Effector memory CD8-positive, alpha-beta T cell (primary cell): ENCODE measurements around the gene PHAF1.

Source experiments
- ATAC-seq: fragments of 150-1000 bp; cut with Tn5 transposase; replicated peaks from 2 replicates; pipeline ENCODE4 v1.10.0; 2021; ENCODE audit warnings: mild to moderate bottlenecking, moderate library complexity
- DNase-seq, 3 experiments: peaks; one replicate each; pipeline ENCODE4 v3.0.0; 2021
- H3K27ac Mint-ChIP-seq, 2 donors: one replicate each; pipeline ENCODE4 v1.8.0; 2022; ENCODE audit warnings: mild to moderate bottlenecking in 2 of 2, mixed read lengths in 2 of 2, moderate library complexity in 2 of 2
- H3K27me3 Mint-ChIP-seq, 2 donors: one replicate each; pipeline ENCODE4 v1.8.0; 2022; ENCODE audit warnings: mixed read lengths in 2 of 2
- H3K36me3 Mint-ChIP-seq: one replicate; pipeline ENCODE4 v1.8.0; 2022; ENCODE audit warnings: mild to moderate bottlenecking, moderate library complexity, mixed read lengths; ENCODE audit not compliant: insufficient read depth
- H3K4me1 Mint-ChIP-seq, 2 donors: one replicate each; pipeline ENCODE4 v1.8.0; 2022; ENCODE audit warnings: low read depth in 2 of 2, mixed read lengths in 2 of 2
- H3K4me3 Mint-ChIP-seq, 2 donors: one replicate each; pipeline ENCODE4 v1.8.0; 2022; ENCODE audit warnings: mild to moderate bottlenecking in 2 of 2, mixed read lengths in 2 of 2, moderate library complexity in 2 of 2
- H3K9me3 Mint-ChIP-seq, 2 donors: one replicate each; pipeline ENCODE4 v1.8.0; 2022; ENCODE audit warnings: mixed read lengths in 2 of 2

Gene PHAF1

DNA sequence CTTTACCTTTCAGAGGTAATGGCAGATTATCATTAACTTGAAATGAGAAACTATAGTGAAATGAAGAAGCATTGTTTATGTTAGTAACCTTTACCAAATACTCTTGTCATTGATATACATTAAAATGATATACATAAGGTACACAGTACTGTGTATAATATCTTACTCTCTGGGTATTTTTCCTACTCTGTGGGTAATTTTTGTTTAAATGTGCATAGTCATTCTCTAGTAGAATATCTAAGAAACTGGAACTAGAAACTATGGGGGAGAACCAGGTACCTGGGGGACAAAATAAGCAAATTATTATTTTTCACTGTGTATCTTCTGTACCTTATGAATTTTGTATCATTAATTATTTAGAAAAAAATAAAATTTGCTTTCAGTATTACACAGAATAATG is 20.6 kb upstream of the PHAF1 start:
- ATAC-seq (no peak), DNase-seq (no peak)
- Mint-ChIP-seq H3K4me3 (no peak overlapping the region), H3K4me1 (peaks cover 4 to 9% of the 10 kb centered on the region in 2 donors), H3K27ac (peak overlapping the region in 1 of 2 donors; percentile 66), H3K27me3 (no peaks in the 10 kb centered on the region), H3K36me3 (peaks cover 14% of the 10 kb centered on the region), H3K9me3 (no peaks in the 10 kb centered on the region)

DNA sequence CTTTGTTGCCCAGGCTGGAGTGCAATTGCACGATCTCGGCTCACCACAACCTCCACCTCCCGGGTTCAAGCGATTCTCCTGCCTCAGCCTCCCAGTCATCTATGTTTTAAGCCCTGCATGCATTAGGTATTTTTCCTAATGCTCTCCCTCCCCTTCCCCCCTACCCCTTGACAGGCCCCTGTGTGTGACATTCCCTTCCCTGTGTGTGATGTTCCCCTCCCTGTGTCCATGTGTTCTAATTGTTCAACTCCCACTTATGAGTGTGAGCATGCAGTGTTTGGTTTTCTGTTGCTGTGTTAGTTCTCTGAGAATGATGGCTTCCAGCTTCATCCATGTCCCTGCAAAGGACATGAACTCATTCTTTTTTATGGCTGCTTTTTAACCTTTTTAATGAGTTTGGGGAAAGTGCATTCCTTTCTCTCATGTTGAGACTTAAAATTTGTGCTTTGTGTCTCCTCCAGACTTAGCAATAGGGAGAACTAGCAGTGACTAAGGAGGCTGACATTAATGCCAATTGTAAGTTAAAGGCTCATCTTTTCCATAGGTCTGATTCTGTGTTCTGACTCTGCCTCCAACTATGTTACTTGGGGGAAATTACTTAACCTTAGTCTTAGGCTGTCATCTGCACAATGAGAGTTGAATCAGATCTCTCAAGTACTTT is 17.7 kb upstream of the PHAF1 start:
- ATAC-seq: no peak
- no peak for DNase-seq
- no peaks in the 10 kb centered on the region for H3K27me3 Mint-ChIP-seq
- peaks cover 18% of the 10 kb centered on the region for H3K36me3 Mint-ChIP-seq
- peaks cover 4 to 5% of the 10 kb centered on the region in 2 donors for H3K4me1 Mint-ChIP-seq
- H3K27ac Mint-ChIP-seq: no peak overlapping the region
- no peaks in the 10 kb centered on the region for H3K9me3 Mint-ChIP-seq
- H3K4me3 Mint-ChIP-seq: no peak overlapping the region

DNA sequence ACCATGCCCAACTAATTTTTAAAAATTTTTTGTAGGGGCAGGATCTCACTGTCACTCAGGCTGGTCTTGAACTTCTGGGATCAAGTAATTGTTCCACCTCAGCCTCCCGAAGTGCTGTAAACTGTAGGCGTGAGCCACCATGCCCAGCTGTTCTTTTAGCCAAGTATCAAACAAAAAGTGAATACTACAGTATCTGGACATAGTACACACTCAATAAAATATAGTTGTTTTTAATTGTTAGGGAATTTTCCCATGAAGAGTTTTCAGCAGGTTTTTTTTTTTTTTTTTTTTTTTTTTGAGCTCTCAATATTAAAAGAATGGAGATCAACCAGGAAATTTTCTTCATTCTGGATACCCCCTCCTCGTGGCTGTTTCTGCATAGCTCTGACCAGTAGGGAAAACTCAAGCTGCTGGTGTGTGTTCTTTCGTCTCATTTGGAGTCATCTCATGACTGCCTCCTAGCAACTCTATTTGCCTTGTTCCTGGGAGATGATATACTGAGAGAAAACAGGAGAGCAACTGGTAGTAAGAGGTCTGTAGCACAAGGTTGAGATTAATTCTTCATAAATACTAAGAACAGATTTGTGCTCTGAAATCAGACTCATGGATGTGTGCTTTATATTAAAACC is 16.5 kb upstream of the PHAF1 start:
- H3K4me3 Mint-ChIP-seq: no peak overlapping the region
- no peak for DNase-seq
- no peaks in the 10 kb centered on the region for H3K9me3 Mint-ChIP-seq
- no peaks in the 10 kb centered on the region for H3K27me3 Mint-ChIP-seq
- peaks cover 17% of the 10 kb centered on the region for H3K36me3 Mint-ChIP-seq
- peak overlapping the region in 1 of 2 donors; percentile 25 for H3K27ac Mint-ChIP-seq
- no peak for ATAC-seq
- peaks cover 4 to 5% of the 10 kb centered on the region in 2 donors for H3K4me1 Mint-ChIP-seq

DNA sequence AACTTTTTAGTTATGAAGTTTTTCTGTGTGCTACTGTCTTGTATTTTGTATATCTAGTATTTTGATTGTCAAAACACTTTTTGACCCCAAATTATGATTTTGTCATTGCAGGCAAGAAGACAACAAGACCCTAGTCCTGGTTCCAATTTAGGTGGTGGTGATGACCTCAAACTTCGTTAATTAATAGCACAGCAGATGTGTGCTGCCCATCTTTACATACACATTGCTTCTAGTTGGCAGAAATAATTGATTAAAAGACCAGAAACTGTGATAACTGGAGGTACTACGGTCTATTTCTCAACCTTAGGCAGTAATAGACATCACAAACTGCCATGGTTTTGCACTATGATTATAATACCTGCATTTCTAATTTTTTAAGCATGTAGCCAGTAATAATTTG is 11.1 kb upstream of the PHAF1 start:
- DNase-seq (no peak), ATAC-seq (no peak)
- peaks cover 22% of the 10 kb centered on the region for H3K36me3 Mint-ChIP-seq
- no peaks in the 10 kb centered on the region for H3K27me3 Mint-ChIP-seq
- no peak overlapping the region for H3K4me3 Mint-ChIP-seq
- H3K27ac Mint-ChIP-seq: no peak overlapping the region
- no peaks in the 10 kb centered on the region for H3K4me1 Mint-ChIP-seq
- no peaks in the 10 kb centered on the region for H3K9me3 Mint-ChIP-seq

DNA sequence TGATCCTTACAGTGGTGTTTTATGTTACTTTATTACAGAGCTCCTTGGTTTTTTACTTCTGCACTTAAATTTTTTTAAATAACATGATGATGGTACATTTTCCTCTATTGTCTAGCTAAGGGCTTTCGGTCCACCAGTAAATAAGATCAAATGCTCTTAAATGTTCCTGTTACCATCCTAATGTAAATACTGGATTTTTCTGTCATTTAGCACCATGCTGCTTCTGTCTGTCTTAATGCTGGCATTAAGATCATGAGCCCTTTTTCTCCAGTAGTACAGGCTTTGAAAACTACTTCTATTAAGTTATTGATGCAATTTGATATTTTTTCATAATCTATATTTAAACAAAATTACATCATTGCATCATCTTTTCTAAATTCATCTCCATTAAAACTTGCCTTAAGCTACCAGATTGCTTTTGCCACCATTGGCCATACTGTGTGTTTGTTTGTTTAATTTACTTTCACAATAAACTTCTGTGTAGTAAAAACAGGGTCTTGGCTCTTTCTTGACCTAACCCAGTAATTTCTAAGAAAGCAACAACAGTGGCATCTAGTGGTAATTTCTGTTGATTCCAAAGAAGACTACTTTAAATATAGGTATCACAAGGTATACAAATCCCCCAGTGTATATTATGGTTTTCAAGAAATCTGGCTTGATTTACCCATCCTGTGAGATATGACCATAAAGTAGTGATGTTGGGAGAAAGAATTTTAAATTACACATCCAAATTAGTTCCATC is 9.0 kb upstream of the PHAF1 start:
- no peaks in the 10 kb centered on the region for H3K4me1 Mint-ChIP-seq
- no peaks in the 10 kb centered on the region for H3K27me3 Mint-ChIP-seq
- DNase-seq (no peak), ATAC-seq (peak; percentile 33)
- no peak overlapping the region for H3K27ac Mint-ChIP-seq
- H3K9me3 Mint-ChIP-seq: no peaks in the 10 kb centered on the region
- H3K36me3 Mint-ChIP-seq: peaks cover 16% of the 10 kb centered on the region
- no peak overlapping the region for H3K4me3 Mint-ChIP-seq

DNA sequence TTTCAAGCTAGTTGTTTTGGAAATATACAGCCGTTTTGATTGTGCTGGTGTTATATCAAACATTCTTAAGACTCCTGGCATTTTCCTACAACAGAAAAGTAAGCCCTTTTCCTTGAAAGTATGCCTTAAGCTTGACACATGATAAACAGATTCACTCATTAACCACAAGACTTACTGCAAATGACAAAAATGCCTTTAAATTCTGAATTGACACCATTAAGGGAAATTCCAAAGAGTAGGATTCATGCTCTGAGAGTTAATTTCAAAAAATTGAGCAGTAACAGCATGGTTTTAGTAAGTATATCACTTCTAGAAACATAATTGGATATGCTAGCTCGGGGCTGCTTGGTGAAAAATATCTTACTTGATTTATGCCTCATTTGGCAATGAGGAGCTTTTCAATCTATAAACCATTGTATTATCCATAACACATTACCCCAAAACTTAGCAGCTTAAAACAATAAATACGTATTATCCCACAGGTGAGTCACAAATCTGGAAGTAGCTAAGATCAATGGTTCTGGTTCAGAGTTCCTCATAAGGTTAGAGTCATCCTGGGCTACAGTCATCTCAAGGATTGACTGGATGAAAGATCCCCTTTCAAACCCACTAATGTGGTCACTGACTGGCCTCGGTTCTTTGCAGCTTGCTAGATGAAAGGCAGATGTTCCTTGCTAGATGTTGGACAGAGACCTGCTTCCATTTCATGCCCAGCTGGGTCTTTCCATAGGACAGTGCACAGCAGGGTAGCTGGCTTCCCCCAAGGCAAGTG is 8.2 kb upstream of the PHAF1 start:
- no peaks in the 10 kb centered on the region for H3K9me3 Mint-ChIP-seq
- no peak overlapping the region for H3K27ac Mint-ChIP-seq
- no peak for DNase-seq
- H3K27me3 Mint-ChIP-seq: no peaks in the 10 kb centered on the region
- H3K4me3 Mint-ChIP-seq: no peak overlapping the region
- H3K4me1 Mint-ChIP-seq: no peaks in the 10 kb centered on the region
- no peak for ATAC-seq
- peaks cover 16% of the 10 kb centered on the region for H3K36me3 Mint-ChIP-seq

DNA sequence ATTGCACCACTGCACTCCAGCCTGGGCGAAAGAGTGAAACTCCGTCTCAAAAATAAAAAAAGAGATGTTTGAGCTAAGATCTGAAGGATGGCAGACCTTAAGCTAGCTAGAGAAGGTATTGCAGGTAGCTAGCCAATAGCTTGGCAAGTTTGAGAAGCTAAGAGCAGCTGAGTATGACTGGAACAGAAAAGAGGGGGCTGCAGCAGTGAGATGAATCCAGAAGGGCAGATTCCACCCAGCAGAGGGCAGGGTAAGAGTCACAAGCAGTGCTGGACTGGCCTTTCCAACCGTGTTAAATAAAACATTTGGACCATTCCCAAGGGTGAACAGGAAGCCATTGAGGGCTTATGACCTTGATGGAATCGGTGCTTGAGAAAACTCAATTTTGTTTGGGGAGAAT is 5.7 kb upstream of the PHAF1 start:
- no peak overlapping the region for H3K4me3 Mint-ChIP-seq
- H3K4me1 Mint-ChIP-seq: no peaks in the 10 kb centered on the region
- peak overlapping the region in 1 of 2 donors; percentile 53 for H3K27ac Mint-ChIP-seq
- no peak for ATAC-seq
- H3K27me3 Mint-ChIP-seq: no peaks in the 10 kb centered on the region
- peaks cover 15% of the 10 kb centered on the region for H3K36me3 Mint-ChIP-seq
- H3K9me3 Mint-ChIP-seq: no peaks in the 10 kb centered on the region
- no peak for DNase-seq

DNA sequence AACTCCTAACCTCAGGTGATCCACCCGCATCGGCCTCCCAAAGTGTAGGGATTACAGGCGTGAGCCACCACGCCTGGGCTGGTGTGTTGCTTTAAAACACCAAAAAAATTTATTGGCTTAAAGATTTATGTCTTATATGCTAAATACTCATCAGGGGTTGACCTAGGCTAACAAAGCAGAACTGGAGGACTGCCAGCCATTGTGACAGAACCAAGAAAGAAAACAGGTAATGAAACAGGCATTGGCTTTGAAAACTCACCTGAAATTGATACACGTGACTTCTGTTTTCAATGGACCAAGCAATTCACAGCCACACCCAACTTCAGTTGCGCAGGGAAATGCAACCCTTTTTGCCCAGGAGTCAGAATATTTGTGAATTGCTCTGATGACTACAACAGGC is 4.9 kb upstream of the PHAF1 start:
- ATAC-seq: no peak
- H3K27me3 Mint-ChIP-seq: no peaks in the 10 kb centered on the region
- H3K36me3 Mint-ChIP-seq: peaks cover 13% of the 10 kb centered on the region
- peak overlapping the region in 1 of 2 donors; percentile 53 for H3K27ac Mint-ChIP-seq
- no peak for DNase-seq
- H3K4me3 Mint-ChIP-seq: no peak overlapping the region
- H3K4me1 Mint-ChIP-seq: peaks cover 3% of the 10 kb centered on the region in 2 donors
- no peaks in the 10 kb centered on the region for H3K9me3 Mint-ChIP-seq

DNA sequence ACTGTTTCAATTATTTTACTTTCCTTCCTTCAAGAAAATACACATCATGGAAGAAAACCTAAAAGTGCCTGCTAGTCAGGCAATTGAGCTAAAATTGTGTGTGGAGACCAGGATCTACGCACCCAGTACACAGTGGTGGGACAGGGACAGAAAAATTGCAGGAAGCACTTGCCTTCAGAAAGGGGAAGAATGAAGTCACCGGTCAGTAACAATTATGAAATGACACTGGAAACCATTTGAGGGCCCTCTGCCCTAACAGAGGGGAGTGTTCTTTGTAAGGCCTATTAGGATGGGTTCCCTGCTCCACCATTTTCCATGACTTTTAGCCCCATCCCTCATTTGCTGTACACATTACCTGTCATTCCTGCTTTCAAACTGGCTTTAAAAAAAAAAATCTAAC is 4.5 kb upstream of the PHAF1 start:
- Mint-ChIP-seq H3K9me3 (no peaks in the 10 kb centered on the region), H3K4me3 (no peak overlapping the region), H3K36me3 (peaks cover 11% of the 10 kb centered on the region), H3K27me3 (no peaks in the 10 kb centered on the region), H3K27ac (no peak overlapping the region), H3K4me1 (peaks cover 4 to 5% of the 10 kb centered on the region in 2 donors)
- no peak for ATAC-seq
- no peak for DNase-seq

DNA sequence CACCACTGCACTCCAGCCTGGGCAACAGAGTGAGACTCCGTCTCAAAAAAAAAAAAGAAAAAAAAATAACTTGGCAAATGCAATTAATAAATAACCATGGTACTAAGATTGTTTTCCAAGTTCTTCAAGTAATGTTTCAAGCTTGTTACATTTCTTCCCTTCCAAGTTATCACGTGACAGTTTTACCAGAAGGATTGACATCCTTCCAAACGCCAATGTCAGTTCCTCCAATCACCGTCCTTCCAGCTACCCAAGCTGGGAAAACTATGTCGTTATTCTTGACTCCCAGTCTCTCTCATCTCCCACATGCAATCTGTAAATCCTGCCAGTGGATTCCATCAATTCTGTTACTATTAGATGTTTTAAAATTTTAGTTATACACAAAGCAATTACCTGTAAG is 3.9 kb upstream of the PHAF1 start:
- Mint-ChIP-seq H3K27me3 (no peaks in the 10 kb centered on the region), H3K36me3 (peaks cover 13% of the 10 kb centered on the region), H3K27ac (no peak overlapping the region), H3K4me1 (peaks cover 9 to 11% of the 10 kb centered on the region in 2 donors), H3K9me3 (no peaks in the 10 kb centered on the region), H3K4me3 (no peak overlapping the region)
- DNase-seq (no peak), ATAC-seq (no peak)

DNA sequence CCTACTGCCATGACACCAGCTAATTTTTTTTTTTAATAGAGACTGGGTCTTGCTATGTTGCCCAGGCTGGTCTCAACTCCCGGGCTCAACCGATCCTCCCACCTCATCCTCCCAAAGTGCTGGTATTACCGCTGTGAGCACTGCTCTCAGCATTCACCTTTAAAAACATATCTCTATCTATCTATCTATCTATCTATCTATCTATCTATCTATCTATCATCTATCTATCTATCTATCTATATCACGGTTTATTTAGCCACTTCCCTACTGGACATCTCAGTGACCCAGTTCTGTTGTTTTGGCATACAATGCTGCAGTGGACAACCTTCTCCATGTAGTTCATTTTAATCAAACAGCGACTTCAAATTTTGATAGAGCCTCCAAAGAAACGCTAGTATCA is 1.3 kb upstream of the PHAF1 start:
- H3K27me3 Mint-ChIP-seq: no peaks in the 10 kb centered on the region
- no peak for ATAC-seq
- no peak for DNase-seq
- H3K27ac Mint-ChIP-seq: no peak overlapping the region
- peaks cover 24 to 28% of the 10 kb centered on the region in 2 donors for H3K4me1 Mint-ChIP-seq
- peaks cover 20% of the 10 kb centered on the region for H3K36me3 Mint-ChIP-seq
- H3K4me3 Mint-ChIP-seq: peak overlapping the region in 1 of 2 donors; percentile 95
- no peaks in the 10 kb centered on the region for H3K9me3 Mint-ChIP-seq

DNA sequence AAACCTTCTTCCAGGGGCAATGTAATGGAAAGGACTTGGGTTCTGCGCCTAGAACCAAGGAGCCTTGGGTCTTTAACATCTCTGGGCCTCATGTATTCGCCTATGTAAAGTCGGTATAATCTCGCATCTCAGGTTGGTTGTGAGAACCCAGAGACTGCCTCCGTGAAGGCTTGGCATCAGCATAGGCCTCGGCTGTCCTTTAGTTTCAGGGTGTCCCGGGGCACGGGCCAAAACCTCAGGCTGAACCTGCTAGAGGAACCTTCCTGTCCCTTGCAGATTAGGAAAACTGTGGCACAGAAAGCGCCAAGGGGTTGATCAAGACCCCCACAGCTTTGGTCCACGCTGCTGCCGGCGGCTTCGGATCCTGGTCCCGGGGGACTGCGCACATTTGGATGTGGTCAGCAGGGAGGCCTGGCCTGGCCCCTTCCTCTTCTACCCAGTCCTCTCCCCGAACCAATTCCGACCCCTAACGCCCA is 772 bp upstream of the PHAF1 start:
- H3K27ac Mint-ChIP-seq: peak overlapping the region; percentile 84 to 88
- H3K36me3 Mint-ChIP-seq: peaks cover 20% of the 10 kb centered on the region
- no peaks in the 10 kb centered on the region for H3K27me3 Mint-ChIP-seq
- DNase-seq: no peak
- H3K4me1 Mint-ChIP-seq: peaks cover 24 to 28% of the 10 kb centered on the region in 2 donors
- no peak for ATAC-seq
- H3K9me3 Mint-ChIP-seq: no peaks in the 10 kb centered on the region
- H3K4me3 Mint-ChIP-seq: peak overlapping the region; percentile 95 to 97

DNA sequence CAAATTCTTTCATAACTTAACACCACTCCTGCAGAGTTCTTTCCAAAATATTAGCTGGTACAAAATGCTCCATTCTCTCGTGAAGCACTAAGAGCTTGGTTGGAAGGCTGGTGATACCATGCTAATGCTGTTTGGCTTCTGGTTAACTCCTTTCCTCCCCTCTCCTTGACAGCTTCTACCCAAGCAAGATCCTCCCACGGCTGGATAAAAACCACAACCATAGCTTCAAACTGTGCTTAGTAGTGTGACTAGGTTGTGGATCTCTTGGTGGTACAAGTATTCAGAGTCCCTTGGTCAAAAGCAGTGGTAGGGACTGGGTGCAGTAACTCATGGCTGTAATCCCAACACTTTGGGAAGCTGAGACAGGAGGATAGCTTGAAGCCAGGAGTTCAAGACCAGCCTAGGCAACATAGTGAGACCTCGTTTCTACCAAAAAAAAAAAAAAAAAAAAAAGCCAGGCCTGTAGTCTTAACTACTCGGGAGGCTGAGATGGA is 2.3 kb downstream of the PHAF1 start:
- H3K36me3 Mint-ChIP-seq: peaks cover 20% of the 10 kb centered on the region
- peaks cover 33 to 44% of the 10 kb centered on the region in 2 donors for H3K4me1 Mint-ChIP-seq
- H3K4me3 Mint-ChIP-seq: no peak overlapping the region
- no peaks in the 10 kb centered on the region for H3K27me3 Mint-ChIP-seq
- DNase-seq (no peak), ATAC-seq (no peak)
- H3K9me3 Mint-ChIP-seq: no peaks in the 10 kb centered on the region
- H3K27ac Mint-ChIP-seq: peak overlapping the region in 1 of 2 donors; percentile 60
